Right renal pelvis (tissue), 4 donors: ENCODE results near the gene ANKS3. TPM values are rescaled to one million over a fixed set of nuclear protein-coding genes. Genes with fewer than 3 reads are reported as not detected.
"Not testable (repeated sequence)": the region's sequence is repeated elsewhere in the genome, so short reads cannot be mapped to it uniquely, and the experiment has no call there.

Source experiments
- DNase-seq, 4 donors: peaks; one replicate each; pipeline ENCODE4 v3.0.0-alpha.2; 2013; ENCODE audit warnings: low read depth in 4 of 4, low spot score in 3 of 4, missing footprints in 1 of 4
- polyA plus RNA-seq, 4 donors: library from polyadenylated mRNA; unstranded; fragments of 120-200 nt; gene quantifications; one replicate each; pipeline ENCODE4 v1.2.1, GENCODE V29; 2013; ENCODE audit not compliant: insufficient read length in 4 of 4

The ANKS3 gene
- polyA plus RNA-seq, 4 donors = 20.8 to 24.0 (median 22.8) TPM

- no peak for DNase-seq
These were observed 26.3 kb upstream of the ANKS3 start for GRCh38 chr16:4760221-4760910.

- no peak for DNase-seq
These were observed 21.6 kb upstream of the ANKS3 start for GRCh38 chr16:4755687-4756086.

- DNase-seq = no peak
These were observed 20.8 kb upstream of the ANKS3 start for GRCh38 chr16:4754865-4755264.

GRCh38 chr16:4753227-4753626 is 19.2 kb upstream of the ANKS3 start:
- DNase-seq = no peak

- DNase-seq = no peak
These were observed 18.5 kb upstream of the ANKS3 start for GRCh38 chr16:4752351-4753100.

GRCh38 chr16:4750896-4751295 is 16.8 kb upstream of the ANKS3 start:
- DNase-seq = no peak

GRCh38 chr16:4749700-4750257 is 15.7 kb upstream of the ANKS3 start:
- DNase-seq = no peak

GRCh38 chr16:4748682-4749411 is 14.8 kb upstream of the ANKS3 start:
- DNase-seq = no peak

GRCh38 chr16:4747906-4748681 is 14.0 kb upstream of the ANKS3 start:
- DNase-seq = no peak

- DNase-seq = no peak
These were observed 13.0 kb upstream of the ANKS3 start for GRCh38 chr16:4746991-4747574.

- DNase-seq = no peak
These were observed 12.1 kb upstream of the ANKS3 start for GRCh38 chr16:4746215-4746614.

- no peak for DNase-seq
These were observed 11.2 kb upstream of the ANKS3 start for GRCh38 chr16:4745274-4745569.

- no peak for DNase-seq
These were observed 10.6 kb upstream of the ANKS3 start for GRCh38 chr16:4744555-4745273.

GRCh38 chr16:4743226-4743878 is 9.3 kb upstream of the ANKS3 start:
- no peak for DNase-seq

GRCh38 chr16:4738370-4738769 is 4.3 kb upstream of the ANKS3 start:
- not testable (repeated sequence) for DNase-seq

- DNase-seq = no peak
These were observed 3.5 kb upstream of the ANKS3 start for GRCh38 chr16:4737545-4737944.

GRCh38 chr16:4736546-4736945 is 2.5 kb upstream of the ANKS3 start:
- DNase-seq = no peak

- peak; percentile 72 to 80 (median 74) for DNase-seq
These were observed 862 bp upstream of the ANKS3 start for GRCh38 chr16:4734730-4735535.
